ENCODE measurements around the gene DOCK9. TPM values are rescaled to one million over a fixed set of nuclear protein-coding genes. Genes with fewer than 3 reads are reported as not detected.

Gene DOCK9
- total RNA-seq, 1 donor, result 44.5 TPM

- Histone ChIP-seq H3K79me2 (ENCODE audit: insufficient read depth, low read length) (no peaks in the 10 kb centered on the region), H3K9me3 (ENCODE audit: low read depth, low read length) (no peaks in the 10 kb centered on the region), H2AFZ (ENCODE audit: low read length) (peak overlapping the region; percentile 65), H3K4me2 (ENCODE audit: insufficient read depth, low read length) (peak overlapping the region; percentile 35), H4K20me1 (ENCODE audit: insufficient read depth, low read length) (no peaks in the 10 kb centered on the region), H3K27me3 (ENCODE audit: insufficient read depth, low read length) (peaks cover 44% of the 10 kb centered on the region), H3K27ac (ENCODE audit: low read depth, low read length) (no peak overlapping the region), H3K36me3 (ENCODE audit: insufficient read depth, low read length) (no peaks in the 10 kb centered on the region), H3K4me1 (ENCODE audit: insufficient read depth, low read length) (peaks cover 4% of the 10 kb centered on the region), H3K4me3 (ENCODE audit: insufficient read depth, low read length) (peak overlapping the region; percentile 52)
- TF ChIP-seq, protein P1, sequence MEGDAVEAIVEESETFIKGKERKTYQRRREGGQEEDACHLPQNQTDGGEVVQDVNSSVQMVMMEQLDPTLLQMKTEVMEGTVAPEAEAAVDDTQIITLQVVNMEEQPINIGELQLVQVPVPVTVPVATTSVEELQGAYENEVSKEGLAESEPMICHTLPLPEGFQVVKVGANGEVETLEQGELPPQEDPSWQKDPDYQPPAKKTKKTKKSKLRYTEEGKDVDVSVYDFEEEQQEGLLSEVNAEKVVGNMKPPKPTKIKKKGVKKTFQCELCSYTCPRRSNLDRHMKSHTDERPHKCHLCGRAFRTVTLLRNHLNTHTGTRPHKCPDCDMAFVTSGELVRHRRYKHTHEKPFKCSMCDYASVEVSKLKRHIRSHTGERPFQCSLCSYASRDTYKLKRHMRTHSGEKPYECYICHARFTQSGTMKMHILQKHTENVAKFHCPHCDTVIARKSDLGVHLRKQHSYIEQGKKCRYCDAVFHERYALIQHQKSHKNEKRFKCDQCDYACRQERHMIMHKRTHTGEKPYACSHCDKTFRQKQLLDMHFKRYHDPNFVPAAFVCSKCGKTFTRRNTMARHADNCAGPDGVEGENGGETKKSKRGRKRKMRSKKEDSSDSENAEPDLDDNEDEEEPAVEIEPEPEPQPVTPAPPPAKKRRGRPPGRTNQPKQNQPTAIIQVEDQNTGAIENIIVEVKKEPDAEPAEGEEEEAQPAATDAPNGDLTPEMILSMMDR (IDR thresholded peaks at IDR 0.05; ENCODE audit: extremely low read depth, low read depth, low read length), result no peak
- DNase-seq (ENCODE audit: insufficient read length, low spot score, missing footprints), result peak; percentile 62
Measured at GRCh38 chr13:98766697-98767096, 211.2 kb downstream of the DOCK9 start.

GRCh38 chr13:98765996-98766519 lies 211.8 kb downstream of the DOCK9 start:
- Histone ChIP-seq H3K27me3 (ENCODE audit: insufficient read depth, low read length) (peaks cover 39% of the 10 kb centered on the region), H3K4me3 (ENCODE audit: insufficient read depth, low read length) (peak overlapping the region; percentile 52), H3K36me3 (ENCODE audit: insufficient read depth, low read length) (no peaks in the 10 kb centered on the region), H3K27ac (ENCODE audit: low read depth, low read length) (no peak overlapping the region), H3K4me1 (ENCODE audit: insufficient read depth, low read length) (peaks cover 9% of the 10 kb centered on the region), H4K20me1 (ENCODE audit: insufficient read depth, low read length) (no peaks in the 10 kb centered on the region), H3K79me2 (ENCODE audit: insufficient read depth, low read length) (no peaks in the 10 kb centered on the region), H3K9me3 (ENCODE audit: low read depth, low read length) (no peaks in the 10 kb centered on the region), H2AFZ (ENCODE audit: low read length) (peak overlapping the region; percentile 65), H3K4me2 (ENCODE audit: insufficient read depth, low read length) (peak overlapping the region; percentile 35)
- TF ChIP-seq, protein P1 (IDR thresholded peaks at IDR 0.05; ENCODE audit: extremely low read depth, low read depth, low read length), result no peak
- no peak for DNase-seq (ENCODE audit: insufficient read length, low spot score, missing footprints)

DNA sequence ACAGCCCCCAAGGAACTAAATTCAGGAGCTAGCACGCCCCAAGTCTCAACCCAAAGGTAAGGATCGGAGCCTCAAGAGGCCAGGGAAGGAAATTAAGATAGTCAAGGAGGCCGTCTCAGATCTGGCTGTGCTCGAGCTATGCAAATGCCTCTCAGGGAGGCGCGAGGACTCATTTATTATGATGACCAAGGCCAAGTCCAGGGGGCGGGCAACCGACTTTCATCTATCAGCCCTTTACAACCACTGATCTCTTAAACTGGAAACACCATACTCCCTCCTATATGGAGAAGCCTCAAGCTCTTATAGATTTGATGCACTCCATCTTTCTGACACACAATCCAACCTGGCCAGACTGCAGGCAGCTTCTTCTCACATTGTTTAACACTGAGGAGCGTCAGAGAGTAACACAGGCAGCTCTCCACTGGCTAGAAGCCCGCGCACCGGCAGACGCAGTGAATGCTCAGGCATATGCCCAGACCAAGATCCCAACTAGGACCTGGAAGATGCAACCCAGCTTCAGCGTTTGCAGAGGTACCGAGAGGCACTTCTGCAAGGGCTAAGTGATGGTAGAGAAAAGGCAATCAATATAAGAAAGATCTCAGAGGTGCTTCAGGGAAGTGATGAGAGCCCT lies 215.8 kb downstream of the DOCK9 start:
- H3K36me3 ChIP-seq (ENCODE audit: insufficient read depth, low read length), result no peaks in the 10 kb centered on the region
- TF ChIP-seq, protein P1 (IDR thresholded peaks at IDR 0.05; ENCODE audit: extremely low read depth, low read depth, low read length), result no peak
- no peaks in the 10 kb centered on the region for H3K79me2 ChIP-seq (ENCODE audit: insufficient read depth, low read length)
- H3K27ac ChIP-seq (ENCODE audit: low read depth, low read length), result no peak overlapping the region
- no peak for DNase-seq (ENCODE audit: insufficient read length, low spot score, missing footprints)
- H3K4me1 ChIP-seq (ENCODE audit: insufficient read depth, low read length), result peaks cover 9% of the 10 kb centered on the region
- peak overlapping the region; percentile 48 for H3K4me3 ChIP-seq (ENCODE audit: insufficient read depth, low read length)
- no peaks in the 10 kb centered on the region for H3K9me3 ChIP-seq (ENCODE audit: low read depth, low read length)
- peak overlapping the region; percentile 62 for H3K4me2 ChIP-seq (ENCODE audit: insufficient read depth, low read length)
- peaks cover 7% of the 10 kb centered on the region for H3K27me3 ChIP-seq (ENCODE audit: insufficient read depth, low read length)
- H4K20me1 ChIP-seq (ENCODE audit: insufficient read depth, low read length), result no peaks in the 10 kb centered on the region
- peak overlapping the region; percentile 74 for H2AFZ ChIP-seq (ENCODE audit: low read length)

GRCh38 chr13:98761126-98761985 lies 216.5 kb downstream of the DOCK9 start:
- Histone ChIP-seq H3K36me3 (ENCODE audit: insufficient read depth, low read length) (no peaks in the 10 kb centered on the region), H3K27me3 (ENCODE audit: insufficient read depth, low read length) (peaks cover 10% of the 10 kb centered on the region), H3K4me3 (ENCODE audit: insufficient read depth, low read length) (peak overlapping the region; percentile 48), H4K20me1 (ENCODE audit: insufficient read depth, low read length) (no peaks in the 10 kb centered on the region), H3K4me1 (ENCODE audit: insufficient read depth, low read length) (peaks cover 5% of the 10 kb centered on the region), H2AFZ (ENCODE audit: low read length) (peak overlapping the region; percentile 74), H3K9me3 (ENCODE audit: low read depth, low read length) (no peaks in the 10 kb centered on the region), H3K4me2 (ENCODE audit: insufficient read depth, low read length) (peak overlapping the region; percentile 62), H3K27ac (ENCODE audit: low read depth, low read length) (no peak overlapping the region), H3K79me2 (ENCODE audit: insufficient read depth, low read length) (no peaks in the 10 kb centered on the region)
- TF ChIP-seq, protein P1 (IDR thresholded peaks at IDR 0.05; ENCODE audit: extremely low read depth, low read depth, low read length), result no peak
- peak; percentile 88 for DNase-seq (ENCODE audit: insufficient read length, low spot score, missing footprints)

Data from osteoblast (primary cell).